ENCODE measurements around the gene ZC3H15.

DNA sequence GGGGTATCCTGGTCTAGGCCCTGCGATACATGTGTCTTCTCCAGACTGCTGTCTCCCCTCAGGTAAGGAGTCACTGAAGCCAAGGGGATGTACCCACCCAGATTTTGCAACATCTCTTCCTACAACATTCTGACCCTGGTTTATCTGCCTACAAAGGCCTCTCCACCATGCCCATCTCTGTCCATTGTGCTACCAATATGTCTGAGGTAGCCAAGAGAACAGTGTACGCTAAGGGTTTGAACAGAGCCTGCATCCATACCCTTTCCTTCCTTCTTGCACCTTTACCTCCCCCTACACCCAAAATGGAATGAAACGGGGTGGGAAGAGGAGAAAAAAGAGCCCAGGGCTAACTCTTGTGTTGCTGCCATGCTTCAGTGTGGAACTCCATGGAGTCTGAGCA lies 11.9 kb downstream of the ZC3H15 start:
- TF ChIP-seq, protein P1, sequence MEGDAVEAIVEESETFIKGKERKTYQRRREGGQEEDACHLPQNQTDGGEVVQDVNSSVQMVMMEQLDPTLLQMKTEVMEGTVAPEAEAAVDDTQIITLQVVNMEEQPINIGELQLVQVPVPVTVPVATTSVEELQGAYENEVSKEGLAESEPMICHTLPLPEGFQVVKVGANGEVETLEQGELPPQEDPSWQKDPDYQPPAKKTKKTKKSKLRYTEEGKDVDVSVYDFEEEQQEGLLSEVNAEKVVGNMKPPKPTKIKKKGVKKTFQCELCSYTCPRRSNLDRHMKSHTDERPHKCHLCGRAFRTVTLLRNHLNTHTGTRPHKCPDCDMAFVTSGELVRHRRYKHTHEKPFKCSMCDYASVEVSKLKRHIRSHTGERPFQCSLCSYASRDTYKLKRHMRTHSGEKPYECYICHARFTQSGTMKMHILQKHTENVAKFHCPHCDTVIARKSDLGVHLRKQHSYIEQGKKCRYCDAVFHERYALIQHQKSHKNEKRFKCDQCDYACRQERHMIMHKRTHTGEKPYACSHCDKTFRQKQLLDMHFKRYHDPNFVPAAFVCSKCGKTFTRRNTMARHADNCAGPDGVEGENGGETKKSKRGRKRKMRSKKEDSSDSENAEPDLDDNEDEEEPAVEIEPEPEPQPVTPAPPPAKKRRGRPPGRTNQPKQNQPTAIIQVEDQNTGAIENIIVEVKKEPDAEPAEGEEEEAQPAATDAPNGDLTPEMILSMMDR (IDR thresholded peaks at IDR 0.05), result no peak
- no peak for TF ChIP-seq POLR2AphosphoS5 (IDR thresholded peaks at IDR 0.05)
- no peak for TF ChIP-seq EP300 (IDR thresholded peaks at IDR 0.05; ENCODE audit: low read depth)
- TF ChIP-seq POLR2A (IDR thresholded peaks at IDR 0.05), result no peak
